Activated CD4-positive, alpha-beta T cell treated with anti-CD3 and anti-CD28 coated beads, Interleukin-2, amount 50 U/mL, for 16 hours (primary cell): ENCODE results near the gene FAAP100.

Experiments
- DNase-seq: peaks from one replicate; pipeline ENCODE4 v3.0.0-alpha.2; 2020

The FAAP100 gene

DNA sequence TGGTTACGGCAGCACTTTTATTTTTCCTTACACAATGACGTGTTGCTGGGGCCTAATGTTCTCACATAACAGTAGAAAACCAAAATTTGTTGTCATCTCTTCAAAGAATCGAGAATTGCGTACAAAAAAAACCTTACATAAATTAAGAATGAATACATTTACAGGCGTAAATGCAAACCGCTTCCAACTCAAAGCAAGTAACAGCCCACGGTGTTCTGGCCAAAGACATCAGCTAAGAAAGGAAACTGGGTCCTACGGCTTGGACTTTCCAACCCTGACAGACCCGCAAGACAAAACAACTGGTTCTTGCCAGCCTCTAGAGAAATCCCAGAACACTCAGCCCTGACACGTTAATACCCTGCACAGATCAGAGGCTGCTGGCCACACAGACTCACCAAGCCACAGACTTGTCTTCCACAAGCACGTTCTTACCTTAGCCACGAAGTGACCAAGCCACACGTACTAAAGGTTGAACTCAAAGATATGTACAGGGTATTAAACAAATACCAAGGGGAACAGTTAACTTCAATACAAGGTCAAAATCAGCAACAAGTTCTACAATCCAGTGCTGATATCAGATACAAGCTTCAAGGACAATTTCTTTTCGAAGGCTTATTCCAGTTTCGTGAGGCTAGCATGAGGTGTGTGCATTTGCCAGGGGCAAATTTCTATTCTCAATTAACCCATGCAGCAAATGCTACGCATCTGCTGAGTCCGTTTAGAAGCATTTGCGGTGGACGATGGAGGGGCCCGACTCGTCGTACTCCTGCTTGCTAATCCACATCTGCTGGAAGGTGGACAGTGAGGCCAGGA, 42.0 kb downstream of the FAAP100 start:
- DNase-seq = peak; percentile 22

DNA sequence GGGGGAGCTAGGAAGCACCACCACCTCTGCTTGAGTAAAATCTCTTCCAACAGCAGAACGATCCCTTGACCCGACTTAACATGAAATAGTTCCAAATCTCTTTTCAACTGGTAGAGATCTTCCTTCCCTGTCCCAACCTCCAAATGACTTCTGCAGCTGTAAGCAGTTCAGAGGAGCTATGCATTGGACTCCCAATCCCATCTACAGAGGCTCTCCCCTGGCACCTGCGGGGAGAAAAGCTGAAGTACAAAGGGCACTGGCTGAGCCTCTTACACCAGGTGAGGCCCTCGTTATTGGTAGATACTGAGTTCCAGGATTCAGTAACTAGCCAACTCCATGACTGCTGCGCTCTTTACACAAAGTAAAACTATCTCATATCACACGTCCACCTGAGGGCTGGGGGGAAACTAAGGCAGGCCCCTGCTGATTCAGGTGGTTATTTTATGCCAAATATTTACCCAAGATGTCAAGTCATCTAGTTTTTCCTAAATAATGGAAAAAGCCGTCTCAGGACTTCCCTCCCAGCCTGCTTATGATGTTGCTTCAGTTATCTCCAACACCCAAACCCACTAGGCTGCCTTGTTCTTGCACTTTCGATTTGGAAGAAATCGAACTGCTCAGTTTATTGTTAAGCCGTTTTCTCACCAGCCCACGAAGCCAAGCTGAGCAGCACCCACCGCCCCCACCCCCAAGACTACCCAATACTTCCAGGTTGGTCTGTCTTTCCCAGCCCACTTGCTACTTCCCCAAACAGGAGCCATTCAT, 42.8 kb downstream of the FAAP100 start:
- DNase-seq = peak; percentile 42

DNA sequence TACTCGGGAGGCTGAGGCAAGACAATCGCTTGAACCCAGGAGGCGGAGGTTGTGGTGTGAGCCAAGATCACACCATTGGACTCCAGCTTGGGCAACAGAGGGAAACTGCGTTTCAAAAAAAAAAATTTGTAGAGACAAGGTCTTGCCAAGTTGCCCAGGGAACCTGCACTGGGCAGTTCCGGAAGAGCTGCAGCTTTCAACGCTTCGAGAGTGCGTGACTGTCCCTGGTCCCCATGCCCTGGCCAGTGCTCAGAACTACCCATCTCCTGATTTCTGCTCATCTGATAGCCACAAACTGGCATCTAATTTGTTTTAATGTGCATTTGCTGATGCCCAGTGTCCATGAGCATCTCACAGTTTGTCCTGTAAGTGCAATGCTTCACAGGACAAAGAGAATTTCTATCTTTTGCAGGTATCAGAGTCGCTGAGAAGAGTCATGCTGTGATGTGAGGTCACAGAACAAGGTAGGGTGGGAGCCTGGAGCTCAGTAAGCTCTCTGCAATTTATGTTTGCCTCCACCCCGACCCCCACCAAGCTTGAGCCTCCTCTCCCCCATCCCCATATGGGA, 43.4 kb downstream of the FAAP100 start:
- DNase-seq = peak; percentile 57

DNA sequence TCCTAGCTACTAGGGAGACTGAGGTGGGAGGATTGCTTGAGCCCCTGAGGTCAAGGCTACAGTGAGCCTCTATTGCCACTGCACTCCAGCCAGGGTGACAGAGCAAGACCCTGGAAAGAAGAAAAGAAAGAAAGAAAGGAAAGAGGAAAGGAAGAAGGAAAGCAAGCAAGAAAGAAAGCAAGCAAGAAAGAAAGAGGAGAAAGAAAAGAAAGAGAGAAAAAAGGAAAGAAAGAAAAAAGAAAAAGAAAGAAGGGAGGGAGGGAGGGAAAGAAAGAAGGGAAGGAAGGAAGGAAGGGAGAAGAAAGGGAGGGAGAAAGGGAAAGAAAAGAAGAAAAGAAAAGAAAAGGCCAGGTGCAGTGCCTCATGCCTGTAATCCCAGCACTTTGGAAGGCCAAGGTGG, 48.5 kb downstream of the FAAP100 start:
- no peak for DNase-seq

DNA sequence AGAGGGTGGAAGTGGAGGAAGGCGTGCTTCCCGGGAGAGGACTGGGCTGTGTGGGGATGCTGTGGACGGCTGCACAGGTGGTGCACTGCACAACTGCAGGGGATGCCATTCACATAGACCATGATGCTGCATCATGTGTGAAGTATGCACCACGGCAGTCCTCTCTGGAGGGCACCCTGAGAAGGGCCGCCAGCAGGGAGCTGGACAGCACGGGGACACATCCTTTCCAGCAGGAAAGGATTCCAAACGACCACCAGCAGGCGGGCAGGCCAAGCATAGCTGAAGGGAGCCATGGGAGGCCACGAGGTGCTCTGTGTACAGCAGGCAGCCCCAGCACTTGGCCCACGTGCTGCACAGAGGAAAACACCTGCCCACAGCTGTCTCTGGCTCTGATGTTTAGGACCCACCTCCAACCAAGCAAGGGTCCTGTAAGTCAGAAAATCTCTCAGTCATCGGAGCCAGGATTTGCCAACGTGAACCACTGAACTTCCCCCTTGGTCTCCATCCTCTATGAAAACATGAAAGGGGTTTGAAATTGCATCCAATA, 49.6 kb downstream of the FAAP100 start:
- DNase-seq = no peak

DNA sequence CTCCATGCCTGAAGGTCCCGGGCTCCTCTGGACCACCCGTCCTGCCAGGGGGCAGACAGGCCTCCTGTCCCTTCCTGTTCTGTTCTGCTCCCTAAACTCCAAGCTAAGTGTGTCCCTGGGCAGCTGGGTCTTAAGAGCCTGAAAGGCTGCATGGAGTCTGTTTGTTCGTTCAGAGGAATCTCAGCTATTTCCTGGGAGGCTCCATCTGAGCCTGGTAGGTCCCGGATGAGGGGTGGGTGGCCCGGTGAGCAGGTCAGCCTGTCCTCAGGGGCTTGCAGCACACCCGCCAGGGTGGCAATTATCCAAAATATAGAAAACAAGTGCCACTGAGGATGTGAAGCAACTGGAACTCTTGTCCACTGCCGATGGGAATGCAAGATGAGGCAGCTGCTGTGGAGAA, 52.1 kb downstream of the FAAP100 start:
- no peak for DNase-seq

DNA sequence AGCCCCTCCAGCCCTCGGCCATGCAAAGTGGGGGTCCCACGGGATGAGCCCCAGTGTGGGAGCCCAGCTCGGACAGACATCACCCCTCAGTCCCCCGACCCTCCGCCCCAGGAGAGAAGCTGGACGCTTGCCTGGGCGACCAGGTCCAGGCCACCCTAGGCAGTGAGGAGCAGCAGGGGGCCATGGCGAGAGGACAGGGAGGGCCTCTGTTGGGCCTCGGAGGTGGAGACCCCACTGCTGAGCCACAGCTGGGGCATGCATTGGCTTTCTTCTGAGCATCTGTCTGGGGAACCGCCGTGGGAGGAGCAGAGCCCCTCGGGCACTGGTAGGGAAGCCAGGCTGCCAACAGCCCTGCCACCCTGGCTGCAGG, 52.6 kb downstream of the FAAP100 start:
- no peak for DNase-seq

DNA sequence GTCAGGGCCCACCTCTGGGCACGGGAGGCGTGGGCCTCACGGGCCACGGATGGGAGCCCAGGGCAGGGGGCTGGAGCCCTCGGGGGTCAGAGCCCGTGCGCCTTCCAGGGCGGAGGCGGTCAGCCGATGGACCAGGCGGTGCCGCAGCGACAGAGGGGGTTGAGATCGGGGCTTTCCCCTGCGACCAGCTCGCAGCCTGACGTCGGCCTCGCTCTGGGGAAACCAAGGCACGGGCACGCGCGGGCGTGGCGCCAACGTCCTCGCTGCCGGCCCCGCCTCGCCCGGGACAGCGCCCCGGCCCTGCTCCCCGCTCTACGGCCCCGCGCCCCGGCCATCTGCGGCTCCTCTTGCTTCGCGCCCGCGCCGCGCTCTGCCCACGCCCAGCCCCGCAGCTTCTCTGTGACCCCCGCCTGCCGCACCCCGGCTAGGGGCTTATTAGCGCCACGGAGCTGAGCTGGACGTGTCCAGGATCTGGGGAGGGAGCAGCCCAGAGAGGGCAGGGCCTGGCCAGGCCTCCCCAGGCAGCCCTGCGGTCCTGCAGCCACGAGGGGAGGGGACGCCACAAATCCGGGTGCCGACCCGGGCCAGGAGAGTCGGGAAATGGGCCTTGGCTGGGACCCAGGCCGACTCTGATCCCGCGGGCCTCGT, 53.1 kb downstream of the FAAP100 start:
- DNase-seq = no peak

DNA sequence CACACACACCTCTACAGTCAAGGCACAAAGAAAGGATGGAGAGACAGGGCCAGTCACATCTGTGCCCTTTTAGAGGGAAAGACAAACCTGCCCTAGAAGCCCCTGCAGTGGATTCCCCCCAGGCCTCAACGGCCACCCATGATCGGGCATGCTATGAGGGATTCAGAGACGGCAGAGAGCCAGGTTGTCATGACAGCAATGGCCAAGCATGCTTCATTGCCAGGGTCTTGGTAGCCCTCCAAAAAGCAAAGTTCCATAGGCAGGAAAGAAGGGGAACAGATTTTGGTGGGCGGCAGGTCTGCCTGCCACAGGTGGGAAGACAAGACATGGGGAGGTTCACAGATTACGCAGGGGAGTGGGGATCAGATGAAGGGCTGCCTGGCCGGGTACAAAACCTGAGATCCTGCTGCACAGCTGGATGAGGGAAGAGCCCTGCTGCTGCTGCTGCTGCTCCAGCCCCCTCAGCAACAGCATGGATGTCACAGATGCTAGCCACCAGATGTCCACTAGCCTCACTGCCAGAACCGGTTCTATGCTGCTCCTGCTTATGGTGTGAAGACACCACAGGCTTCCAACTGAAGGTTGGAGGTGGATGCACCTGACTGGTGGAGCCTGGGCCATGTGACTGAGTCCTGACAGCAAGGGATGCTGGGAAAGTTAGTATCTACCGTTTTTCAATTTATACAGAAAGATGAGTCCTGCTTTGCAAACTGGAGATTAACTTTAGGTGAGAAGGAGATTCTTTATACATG, 57.4 kb downstream of the FAAP100 start:
- DNase-seq = peak; percentile 20

DNA sequence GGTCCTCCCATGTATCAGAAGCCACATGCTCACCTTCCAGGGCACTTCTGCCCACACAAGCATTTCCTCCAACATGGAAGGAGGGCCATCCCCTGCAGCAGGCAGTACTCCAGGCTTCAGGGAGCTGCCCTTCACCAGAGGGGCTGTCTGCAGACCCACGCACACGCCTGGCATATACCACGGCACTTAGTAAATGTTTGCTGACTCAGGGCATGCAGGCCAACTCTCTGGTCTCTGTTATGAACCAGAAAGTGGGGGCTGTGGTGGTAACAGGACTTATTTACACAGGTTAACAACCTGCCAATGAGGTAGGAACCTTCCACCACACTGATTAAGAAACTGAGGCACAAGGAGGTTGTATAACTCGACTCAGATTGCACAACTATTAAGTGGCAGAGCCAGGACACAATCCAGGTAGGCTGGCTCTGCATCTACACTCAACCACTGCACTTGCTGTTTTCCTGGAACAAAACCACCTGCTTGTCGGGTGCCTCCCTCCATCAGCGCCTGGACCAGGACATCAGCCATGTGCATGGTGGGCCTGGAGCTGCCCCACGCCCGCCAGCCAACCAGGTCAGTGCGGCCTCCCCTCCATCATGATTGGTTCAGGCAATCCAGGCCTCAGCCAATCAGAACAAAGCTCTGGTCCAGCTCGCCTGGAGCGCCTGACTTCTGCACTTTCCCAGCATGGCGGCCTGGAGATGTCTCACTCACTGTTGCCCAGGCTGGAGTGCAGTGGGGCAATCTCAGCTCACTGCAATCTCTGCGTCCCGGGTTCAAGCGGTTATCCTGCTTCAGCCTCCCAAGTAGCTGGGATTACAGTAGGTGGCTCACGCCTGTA, 58.7 kb downstream of the FAAP100 start:
- DNase-seq = no peak

DNA sequence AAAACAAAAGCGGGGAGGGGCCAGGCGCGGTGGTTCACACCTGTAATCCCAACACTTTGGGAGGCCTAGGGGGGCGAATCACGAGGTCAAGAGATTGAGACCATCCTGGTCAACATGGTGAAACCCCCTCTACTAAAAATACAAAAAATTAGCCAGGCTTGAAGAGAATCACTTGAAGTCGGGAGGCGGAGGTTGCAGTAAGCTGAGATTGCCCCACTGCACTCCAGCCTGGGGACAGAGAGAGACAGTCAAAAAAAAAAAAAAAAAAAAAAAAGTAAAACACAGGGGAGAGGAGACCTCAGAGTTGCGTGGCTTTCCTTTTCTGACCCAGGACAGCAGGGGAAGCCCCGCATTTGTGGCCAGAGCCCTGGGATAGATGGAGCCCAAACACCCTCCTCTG, 59.4 kb downstream of the FAAP100 start:
- no peak for DNase-seq

DNA sequence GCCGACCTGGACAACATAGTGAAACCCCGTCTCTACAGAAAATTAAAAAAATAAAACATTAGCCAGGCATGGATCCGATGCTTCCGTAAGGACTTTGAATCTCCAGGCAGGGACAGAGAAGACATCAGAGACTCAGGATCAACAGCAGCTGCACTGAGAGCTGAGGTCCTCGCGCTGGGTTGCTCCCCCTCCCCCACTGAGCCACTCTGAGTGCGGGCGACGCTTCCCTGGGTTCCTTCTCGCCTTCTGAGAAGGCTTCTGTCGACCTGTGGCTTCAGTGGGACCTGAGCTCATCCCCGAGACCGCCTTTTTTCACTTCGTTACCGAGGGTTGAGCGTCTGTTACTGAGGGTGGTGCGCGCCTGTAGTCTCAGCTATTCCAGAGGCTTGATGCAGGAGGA, 60.0 kb downstream of the FAAP100 start:
- no peak for DNase-seq

DNA sequence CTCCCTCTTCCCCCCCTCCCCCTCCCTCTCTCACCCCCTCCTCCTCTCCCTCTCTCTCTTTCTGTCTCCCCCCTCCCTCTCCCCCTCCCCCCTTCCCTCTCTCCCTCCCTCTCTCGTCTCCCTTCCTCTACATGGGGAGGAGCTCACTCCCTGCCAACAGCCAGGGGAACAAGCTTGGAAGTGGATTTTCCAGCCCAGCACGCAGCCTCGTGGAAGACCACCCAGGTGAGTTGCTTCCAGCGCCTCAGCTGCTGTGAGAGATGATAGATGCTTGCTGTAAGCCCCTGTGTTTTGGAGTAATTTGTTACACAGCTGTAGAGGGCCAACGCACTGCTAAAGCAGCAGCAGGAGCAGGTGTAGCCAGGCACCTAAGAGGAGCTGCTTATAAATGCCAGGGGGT, 60.4 kb downstream of the FAAP100 start:
- DNase-seq = no peak

DNA sequence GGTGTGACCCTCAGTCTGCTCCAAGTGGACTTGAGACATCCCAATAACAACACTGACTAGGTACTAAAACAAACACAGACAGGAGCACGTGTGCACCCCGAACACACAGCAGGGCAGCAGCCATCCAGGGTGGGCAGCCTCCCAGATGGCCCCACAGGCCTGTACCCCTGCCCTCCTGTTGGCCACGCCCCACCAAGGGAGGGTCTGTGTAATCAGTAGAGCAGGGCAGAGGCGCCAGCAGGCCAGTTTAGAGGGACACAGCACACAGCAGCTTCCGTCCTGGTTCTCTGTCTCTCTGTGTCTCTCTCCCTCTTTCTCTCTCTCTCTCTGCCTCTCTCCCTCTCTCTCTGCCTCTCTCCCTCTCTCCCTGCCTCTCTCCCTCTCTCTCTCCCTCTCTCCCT, 61.0 kb downstream of the FAAP100 start:
- no peak for DNase-seq

DNA sequence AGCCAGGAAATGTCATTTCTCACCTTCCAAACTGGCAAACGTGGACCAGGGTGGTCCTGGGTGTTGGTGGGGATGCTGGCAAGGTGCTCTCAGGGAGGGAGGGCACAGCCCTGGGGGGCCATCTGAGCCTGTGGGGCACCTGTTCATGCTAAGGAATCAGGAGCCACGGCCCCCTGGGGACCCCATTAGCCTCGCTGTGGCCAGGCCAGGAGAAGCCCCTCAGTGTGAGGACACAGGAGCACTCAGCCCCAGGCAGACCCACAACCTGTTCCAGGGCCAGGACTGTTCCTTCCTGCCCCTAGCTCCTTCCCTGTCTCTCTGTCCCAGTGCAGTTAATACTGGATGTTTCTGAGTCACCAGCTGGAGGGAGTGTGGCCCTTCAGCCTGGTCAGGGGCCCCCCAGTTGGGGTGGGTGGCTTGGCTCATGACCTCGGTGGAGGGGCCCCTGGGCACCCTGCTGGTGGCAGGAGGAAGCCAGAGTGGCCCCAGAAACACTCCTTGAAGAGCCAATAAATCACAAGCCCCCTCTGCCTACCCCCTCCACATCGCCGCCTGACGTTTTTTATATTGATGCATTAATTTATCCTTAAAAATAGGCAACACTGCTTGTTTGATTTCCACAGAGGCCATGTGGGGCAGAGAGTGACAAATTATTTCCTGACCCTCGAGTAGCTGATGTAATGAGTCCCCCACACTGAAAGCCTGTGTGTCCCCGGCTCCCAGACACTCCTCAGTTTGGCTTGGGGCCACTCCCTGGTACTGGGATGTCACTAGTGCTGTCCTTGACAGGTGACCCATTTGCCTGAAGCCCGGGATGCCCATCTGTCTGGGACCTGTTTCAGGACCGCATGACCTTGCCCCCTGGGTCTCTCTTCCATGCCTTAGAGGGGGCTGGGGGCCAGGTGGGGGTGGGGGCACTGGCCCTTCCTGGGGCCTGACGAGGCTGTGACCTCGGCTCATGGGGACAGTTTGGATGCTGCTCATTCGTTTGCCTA, 61.9 kb downstream of the FAAP100 start:
- DNase-seq = no peak
